ENCODE results near the gene CEP170.

DNA sequence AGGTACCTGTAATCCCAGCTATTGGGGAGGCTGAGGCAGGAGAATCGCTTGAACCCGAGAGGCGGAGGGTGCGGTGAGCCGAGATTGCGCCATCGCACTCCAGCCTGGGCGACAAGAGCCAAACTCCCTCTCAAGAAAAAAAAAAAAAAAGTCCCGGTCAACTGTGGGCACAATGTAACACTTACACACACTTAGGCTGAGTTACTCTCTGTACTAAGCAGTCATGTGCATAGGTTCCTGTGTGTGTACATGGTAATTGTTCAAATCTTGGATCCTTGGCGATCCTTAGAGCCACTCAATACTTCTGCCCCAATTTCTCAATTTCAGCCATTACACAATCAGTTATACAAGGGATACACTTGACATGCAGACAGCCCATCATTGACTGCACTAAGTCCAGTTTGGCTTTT lies 12.4 kb upstream of the CEP170 start:
- TF ChIP-seq, protein P1, sequence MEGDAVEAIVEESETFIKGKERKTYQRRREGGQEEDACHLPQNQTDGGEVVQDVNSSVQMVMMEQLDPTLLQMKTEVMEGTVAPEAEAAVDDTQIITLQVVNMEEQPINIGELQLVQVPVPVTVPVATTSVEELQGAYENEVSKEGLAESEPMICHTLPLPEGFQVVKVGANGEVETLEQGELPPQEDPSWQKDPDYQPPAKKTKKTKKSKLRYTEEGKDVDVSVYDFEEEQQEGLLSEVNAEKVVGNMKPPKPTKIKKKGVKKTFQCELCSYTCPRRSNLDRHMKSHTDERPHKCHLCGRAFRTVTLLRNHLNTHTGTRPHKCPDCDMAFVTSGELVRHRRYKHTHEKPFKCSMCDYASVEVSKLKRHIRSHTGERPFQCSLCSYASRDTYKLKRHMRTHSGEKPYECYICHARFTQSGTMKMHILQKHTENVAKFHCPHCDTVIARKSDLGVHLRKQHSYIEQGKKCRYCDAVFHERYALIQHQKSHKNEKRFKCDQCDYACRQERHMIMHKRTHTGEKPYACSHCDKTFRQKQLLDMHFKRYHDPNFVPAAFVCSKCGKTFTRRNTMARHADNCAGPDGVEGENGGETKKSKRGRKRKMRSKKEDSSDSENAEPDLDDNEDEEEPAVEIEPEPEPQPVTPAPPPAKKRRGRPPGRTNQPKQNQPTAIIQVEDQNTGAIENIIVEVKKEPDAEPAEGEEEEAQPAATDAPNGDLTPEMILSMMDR (conservative IDR thresholded peaks at IDR 0.05; ENCODE audit: low read depth, low read length) = no peak
- no peak for TF ChIP-seq EZH2 (IDR thresholded peaks at IDR 0.05; ENCODE audit: borderline replicate concordance, low read depth, low read length, poor library complexity, severe bottlenecking)
